ENCODE results near the gene AKTIP.

Gene AKTIP

GRCh38 chr16:53502331-53503269, at the start of gene AKTIP:
TSS of gene AKTIP (minus strand) at chr16:53503209. CDS start at chr16:53500259, 2,950 bp downstream.
- Histone ChIP-seq H3K27ac (peak within 1 kb of the TSS; percentile 93), H3K27me3 (ENCODE audit: insufficient read depth, low read depth, severe bottlenecking) (no peaks in the 10 kb centered on the region), H3K9me3 (ENCODE audit: severe bottlenecking) (no peaks in the 10 kb centered on the region), H3K4me3 (ENCODE audit: low read depth, low read length) (peak within 1 kb of the TSS; percentile 64), H3K36me3 (peaks cover 6% of the 10 kb centered on the region)
- TF ChIP-seq CTCF (IDR thresholded peaks at IDR 0.05; ENCODE audit: low read depth, low read length), result no peak
- peak; percentile 70 for DNase-seq

- H3K4me3 ChIP-seq (ENCODE audit: low read depth, low read length), result no peak overlapping the region
- H3K27ac ChIP-seq, result no peak overlapping the region
Observed at GRCh38 chr16:53549970-53550690, 47.1 kb upstream of the AKTIP start.

GRCh38 chr16:53546988-53547391, 44.0 kb upstream of the AKTIP start:
- H3K27me3 ChIP-seq (ENCODE audit: insufficient read depth, low read depth, severe bottlenecking), result no peaks in the 10 kb centered on the region
- DNase-seq, result peak; percentile 34
- H3K4me3 ChIP-seq (ENCODE audit: low read depth, low read length), result no peak overlapping the region
- TF ChIP-seq CTCF (IDR thresholded peaks at IDR 0.05; ENCODE audit: low read depth, low read length), result peak; percentile 62
- H3K36me3 ChIP-seq, result no peaks in the 10 kb centered on the region
- H3K27ac ChIP-seq, result no peak overlapping the region
- H3K9me3 ChIP-seq (ENCODE audit: severe bottlenecking), result no peaks in the 10 kb centered on the region

More at GRCh38 chr16:53549970-53550690, 47.1 kb upstream of the AKTIP start:
- peak; percentile 77 for TF ChIP-seq CTCF (IDR thresholded peaks at IDR 0.05; ENCODE audit: low read depth, low read length)
- Histone ChIP-seq H3K9me3 (ENCODE audit: severe bottlenecking) (no peaks in the 10 kb centered on the region), H3K27me3 (ENCODE audit: insufficient read depth, low read depth, severe bottlenecking) (no peaks in the 10 kb centered on the region), H3K36me3 (no peaks in the 10 kb centered on the region)
- peak; percentile 41 for DNase-seq

- Histone ChIP-seq H3K27me3 (ENCODE audit: insufficient read depth, low read depth, severe bottlenecking) (no peaks in the 10 kb centered on the region), H3K27ac (no peak overlapping the region), H3K36me3 (no peaks in the 10 kb centered on the region), H3K4me3 (ENCODE audit: low read depth, low read length) (no peak overlapping the region), H3K9me3 (ENCODE audit: severe bottlenecking) (no peaks in the 10 kb centered on the region)
- TF ChIP-seq CTCF (IDR thresholded peaks at IDR 0.05; ENCODE audit: low read depth, low read length), result no peak
- DNase-seq, result no peak
Observed at GRCh38 chr16:53545433-53545832, 42.4 kb upstream of the AKTIP start.

GRCh38 chr16:53542283-53542682, 39.3 kb upstream of the AKTIP start:
- Histone ChIP-seq H3K9me3 (ENCODE audit: severe bottlenecking) (no peaks in the 10 kb centered on the region), H3K36me3 (no peaks in the 10 kb centered on the region), H3K4me3 (ENCODE audit: low read depth, low read length) (no peak overlapping the region), H3K27me3 (ENCODE audit: insufficient read depth, low read depth, severe bottlenecking) (no peaks in the 10 kb centered on the region), H3K27ac (no peak overlapping the region)
- no peak for TF ChIP-seq CTCF (IDR thresholded peaks at IDR 0.05; ENCODE audit: low read depth, low read length)
- DNase-seq, result no peak

All from WERI-Rb-1 (cell line).